GM23248 (cell line): ENCODE data around the gene HOXD9. TPM values are rescaled to one million over a fixed set of nuclear protein-coding genes. Genes with fewer than 3 reads are reported as not detected.

ENCODE experiments used
- DNase-seq: peaks from one replicate; pipeline ENCODE4 v3.0.0-alpha.2; 2015
- H2AFZ ChIP-seq: fragments of 200-600 bp; sonication (generic); 2 replicates; pipeline ENCODE4 v1.6.1; 2016; ENCODE audit warnings: antibody characterized with exemption
- H3F3A ChIP-seq: fragments of 200-600 bp; sonication (generic); 2 replicates; pipeline ENCODE4 v1.6.1; 2016; ENCODE audit warnings: mild to moderate bottlenecking, antibody characterized with exemption, mixed run types; ENCODE audit not compliant: insufficient read depth
- H3K27ac ChIP-seq: fragments of 200-600 bp; sonication (generic); 2 replicates; pipeline ENCODE4 v1.5.1; 2016; ENCODE audit warnings: mild to moderate bottlenecking
- H3K27me3 ChIP-seq: fragments of 200-600 bp; sonication (generic); replicated peaks from 2 replicates; pipeline ENCODE4 v1.6.1; 2016; ENCODE audit warnings: mild to moderate bottlenecking; ENCODE audit not compliant: insufficient read depth
- H3K36me3 ChIP-seq: fragments of 200-600 bp; sonication (generic); 2 replicates; pipeline ENCODE4 v1.6.1; 2016; ENCODE audit warnings: low read depth, mild to moderate bottlenecking
- H3K4me1 ChIP-seq: fragments of 200-600 bp; sonication (generic); 2 replicates; pipeline ENCODE4 v1.6.1; 2016; ENCODE audit warnings: mild to moderate bottlenecking; ENCODE audit not compliant: insufficient read depth
- H3K4me2 ChIP-seq: fragments of 200-600 bp; sonication (generic); one replicate; pipeline ENCODE4 v1.6.1; 2016; ENCODE audit warnings: mild to moderate bottlenecking; ENCODE audit not compliant: unreplicated experiment
- H3K4me3 ChIP-seq: fragments of 200-600 bp; sonication (generic); 2 replicates; pipeline ENCODE4 v1.5.1; 2016; ENCODE audit warnings: mild to moderate bottlenecking
- H3K79me2 ChIP-seq: fragments of 200-600 bp; sonication (generic); 2 replicates; pipeline ENCODE4 v1.6.1; 2016; ENCODE audit warnings: mild to moderate bottlenecking; ENCODE audit not compliant: insufficient read depth
- H3K9ac ChIP-seq: fragments of 200-600 bp; sonication (generic); 2 replicates; pipeline ENCODE4 v1.6.1; 2016; ENCODE audit warnings: mild to moderate bottlenecking
- H3K9me2 ChIP-seq: fragments of 200-600 bp; sonication (generic); 2 replicates; pipeline ENCODE4 v1.6.1; 2016; ENCODE audit warnings: mixed run types, mild to moderate bottlenecking, moderate library complexity; ENCODE audit not compliant: insufficient read depth
- H3K9me3 ChIP-seq: fragments of 200-600 bp; sonication (generic); one replicate; pipeline ENCODE4 v1.6.1; 2017; ENCODE audit warnings: low read depth
- H4K20me1 ChIP-seq: fragments of 200-600 bp; sonication (generic); 2 replicates; pipeline ENCODE4 v1.6.0; 2016; ENCODE audit not compliant: insufficient read depth
- EZH2 ChIP-seq: fragments of 200-600 bp; sonication (generic); IDR thresholded peaks from 2 replicates; pipeline ENCODE4 v1.6.1; 2018; ENCODE audit warnings: antibody characterized with exemption, mild to moderate bottlenecking; ENCODE audit not compliant: insufficient read depth, poor library complexity, severe bottlenecking
- EZH2phosphoT487 ChIP-seq: fragments of 200-600 bp; sonication (generic); IDR thresholded peaks from 2 replicates; pipeline ENCODE4 v1.6.1; 2018; ENCODE audit warnings: antibody characterized with exemption, moderate library complexity, mild to moderate bottlenecking, low read depth; ENCODE audit not compliant: insufficient read depth
- WGBS, 2 experiments: methylation state at CpG; one replicate each; pipeline ENCODE4 v1.1.6; 2015 to 2017; ENCODE audit warnings: low lambda C conversion rate in 2 of 2, low coverage in 1 of 2; ENCODE audit errors: missing lambda C conversion rate in 2 of 2; 5-methylcytosine and 5-hydroxymethylcytosine counted together
- in situ Hi-C: fragments of 300-500 bp; cut with MboI; formaldehyde crosslinking; loops from 2 replicates; pipeline ENCODE4 v1.15.0; 2020
- polyA plus RNA-seq: library from polyadenylated mRNA; unstranded; fragments of >200 nt; fragmentation: Nextera tagmentation; extraction: Ambion mirVana; gene quantifications from 2 replicates; pipeline ENCODE4 v1.2.1, GENCODE V29; 2016
- total RNA-seq: library from RNA; depleted of rRNA; stranded (reverse); fragments of >200 nt; shearing (Covaris generic); gene quantifications from 2 replicates; pipeline ENCODE4 v1.2.3, GENCODE V29; 2014

Gene HOXD9
- total and polyA plus RNA-seq, 2 experiments from 2014 or later: 4.2 to 7.2 TPM

DNA sequence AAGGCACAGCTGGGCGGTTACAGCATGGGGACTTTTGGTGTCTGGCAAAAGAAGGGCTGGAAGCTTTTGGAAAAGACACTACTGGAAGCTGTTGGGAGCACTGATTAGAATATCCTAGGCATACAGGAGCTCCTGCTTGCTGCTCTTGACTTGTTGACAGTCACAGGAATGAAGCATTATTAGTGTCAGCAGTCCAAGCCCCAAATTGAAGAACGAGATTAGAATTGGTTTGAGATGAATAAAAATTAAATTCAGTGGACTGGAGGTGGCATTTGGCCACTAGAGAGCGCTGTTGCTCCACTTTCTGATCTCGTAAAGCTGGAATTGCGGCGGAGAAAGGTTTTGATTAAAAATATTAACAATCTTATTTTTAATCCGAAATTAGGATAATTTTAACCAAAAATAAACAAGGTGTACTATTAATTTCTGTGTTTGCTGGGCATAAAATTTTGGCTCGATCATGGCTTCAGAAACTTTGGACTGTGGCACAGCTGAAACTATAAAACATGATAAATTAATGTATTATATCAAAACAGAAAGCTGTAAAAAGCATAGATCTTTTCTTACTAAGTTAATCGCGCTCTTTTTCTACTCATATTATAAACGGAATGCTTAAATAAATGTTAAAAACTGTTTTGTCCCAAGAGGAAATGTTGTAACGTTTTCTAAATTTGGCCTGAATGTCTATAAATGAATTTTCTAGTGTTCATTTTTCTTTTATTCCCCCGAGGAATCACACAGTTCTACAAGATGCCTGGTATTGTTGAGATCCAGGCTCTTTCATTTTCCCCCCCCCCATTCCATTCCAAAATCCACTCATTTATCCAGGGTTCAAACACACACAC lies 4.6 kb downstream of the HOXD9 start:
- Histone ChIP-seq H4K20me1 (no peaks in the 10 kb centered on the region), H3K27ac (peak overlapping the region; percentile 97), H3K4me1 (peaks cover 20% of the 10 kb centered on the region), H3K27me3 (no peaks in the 10 kb centered on the region), H2AFZ (peak overlapping the region; percentile 68), H3K9me3 (no peaks in the 10 kb centered on the region), H3F3A (peaks cover 37% of the 10 kb centered on the region), H3K36me3 (no peaks in the 10 kb centered on the region), H3K9ac (peak overlapping the region; percentile 97), H3K79me2 (peaks cover 57% of the 10 kb centered on the region), H3K4me3 (peak overlapping the region; percentile 90), H3K4me2 (peak overlapping the region; percentile 97), H3K9me2 (no peaks in the 10 kb centered on the region)
- 10 to 14% methylated on average over 13 of the region's 13 CpGs for WGBS, 2 experiments
- TF ChIP-seq EZH2 (no peak), EZH2phosphoT487 (no peak)
- peak; percentile 80 for DNase-seq
- in situ Hi-C loops: loop anchor here (5.0 to 10.0 kb wide), 3 partner anchors 510 to 1020 kb away; no protein-coding TSS in a partner anchor

DNA sequence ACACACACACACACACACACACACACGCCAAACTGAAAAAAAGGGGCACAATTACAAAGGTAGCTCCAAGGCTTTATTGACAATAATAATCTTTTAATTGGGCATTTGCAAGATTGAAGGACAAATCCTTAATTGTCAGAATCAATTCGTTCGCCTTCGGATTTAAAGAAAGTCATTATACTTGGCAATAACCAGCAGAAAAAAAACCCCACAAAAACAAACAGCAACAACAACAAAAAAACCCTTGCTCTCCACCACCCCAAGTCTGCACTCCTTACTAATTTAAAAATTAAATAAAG lies 5.2 kb downstream of the HOXD9 start:
- peaks cover 20% of the 10 kb centered on the region for H3K4me1 ChIP-seq
- WGBS, 2 experiments: 51 to 68% methylated on average over 4 of the region's 4 CpGs
- no peaks in the 10 kb centered on the region for H3K27me3 ChIP-seq
- no peaks in the 10 kb centered on the region for H3K36me3 ChIP-seq
- no peaks in the 10 kb centered on the region for H4K20me1 ChIP-seq
- DNase-seq: no peak
- in situ Hi-C loops: loop anchor here (5.0 to 10.0 kb wide), 3 partner anchors 510 to 1020 kb away; no protein-coding TSS in a partner anchor
- peak overlapping the region; percentile 90 for H3K4me3 ChIP-seq
- H3K9ac ChIP-seq: peak overlapping the region; percentile 97
- no peaks in the 10 kb centered on the region for H3K9me2 ChIP-seq
- TF ChIP-seq EZH2: no peak
- TF ChIP-seq EZH2phosphoT487: no peak
- H3K79me2 ChIP-seq: peaks cover 62% of the 10 kb centered on the region
- H3K9me3 ChIP-seq: no peaks in the 10 kb centered on the region
- peak overlapping the region; percentile 97 for H3K27ac ChIP-seq
- peak overlapping the region; percentile 97 for H3K4me2 ChIP-seq
- peaks cover 39% of the 10 kb centered on the region for H3F3A ChIP-seq
- H2AFZ ChIP-seq: peak overlapping the region; percentile 68

DNA sequence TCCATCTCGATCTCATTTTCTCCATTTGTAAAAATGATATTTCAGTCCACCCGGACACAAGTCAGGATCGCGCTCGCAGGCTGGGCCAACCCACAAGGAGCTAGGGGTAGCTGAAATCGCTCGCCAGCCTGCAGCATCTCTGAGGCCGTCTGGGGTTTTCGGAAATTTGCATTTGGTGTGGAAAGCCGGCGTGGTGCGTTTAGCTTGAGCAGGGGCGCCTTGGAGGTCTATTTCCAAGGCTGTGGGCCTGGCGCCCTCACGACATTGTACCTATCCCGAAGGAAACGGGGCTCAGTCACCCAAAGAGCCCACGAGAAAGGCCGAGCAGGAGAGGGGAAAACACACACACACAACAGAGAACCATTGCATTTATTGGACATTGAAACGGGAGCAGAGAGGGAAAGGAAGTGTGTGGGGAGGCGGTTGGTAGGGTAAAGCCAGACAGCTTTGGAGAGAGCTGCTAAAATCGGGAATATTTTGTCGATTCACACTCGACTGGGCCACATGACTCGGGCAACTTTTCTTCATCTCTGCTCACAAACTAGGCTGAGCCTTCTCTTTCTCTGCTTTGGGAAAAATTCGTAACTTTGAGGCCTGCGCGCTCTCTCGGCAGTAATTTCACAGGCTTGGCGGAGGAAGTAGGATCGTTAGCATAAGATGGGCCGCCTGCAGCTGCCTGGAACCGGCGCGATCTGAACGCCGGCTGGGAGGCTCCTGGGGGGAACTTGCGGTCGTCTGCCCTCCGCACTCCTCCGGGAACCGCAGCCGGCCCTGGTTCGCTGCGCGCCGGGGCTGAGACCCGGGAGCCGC lies 5.9 kb downstream of the HOXD9 start:
- no peaks in the 10 kb centered on the region for H3K9me3 ChIP-seq
- peak overlapping the region; percentile 97 for H3K4me2 ChIP-seq
- H3K27me3 ChIP-seq: no peaks in the 10 kb centered on the region
- peak; percentile 71 for DNase-seq
- no peaks in the 10 kb centered on the region for H3K36me3 ChIP-seq
- H3K4me1 ChIP-seq: peaks cover 27% of the 10 kb centered on the region
- peak overlapping the region; percentile 97 for H3K9ac ChIP-seq
- 4 to 6% methylated on average over 49 of the region's 49 CpGs for WGBS, 2 experiments
- in situ Hi-C loops: loop anchor here (5.0 to 10.0 kb wide), 3 partner anchors 509 to 1019 kb away; no protein-coding TSS in a partner anchor
- H3K79me2 ChIP-seq: peaks cover 65% of the 10 kb centered on the region
- H3K27ac ChIP-seq: peak overlapping the region; percentile 97
- TF ChIP-seq EZH2 (no peak), EZH2phosphoT487 (0 out of 2 replicates have a peak, but pooled peaks have one; percentile 22)
- H2AFZ ChIP-seq: peak overlapping the region; percentile 68
- H3K9me2 ChIP-seq: no peaks in the 10 kb centered on the region
- H3K4me3 ChIP-seq: peak overlapping the region; percentile 90
- H3F3A ChIP-seq: peaks cover 43% of the 10 kb centered on the region
- H4K20me1 ChIP-seq: no peaks in the 10 kb centered on the region

DNA sequence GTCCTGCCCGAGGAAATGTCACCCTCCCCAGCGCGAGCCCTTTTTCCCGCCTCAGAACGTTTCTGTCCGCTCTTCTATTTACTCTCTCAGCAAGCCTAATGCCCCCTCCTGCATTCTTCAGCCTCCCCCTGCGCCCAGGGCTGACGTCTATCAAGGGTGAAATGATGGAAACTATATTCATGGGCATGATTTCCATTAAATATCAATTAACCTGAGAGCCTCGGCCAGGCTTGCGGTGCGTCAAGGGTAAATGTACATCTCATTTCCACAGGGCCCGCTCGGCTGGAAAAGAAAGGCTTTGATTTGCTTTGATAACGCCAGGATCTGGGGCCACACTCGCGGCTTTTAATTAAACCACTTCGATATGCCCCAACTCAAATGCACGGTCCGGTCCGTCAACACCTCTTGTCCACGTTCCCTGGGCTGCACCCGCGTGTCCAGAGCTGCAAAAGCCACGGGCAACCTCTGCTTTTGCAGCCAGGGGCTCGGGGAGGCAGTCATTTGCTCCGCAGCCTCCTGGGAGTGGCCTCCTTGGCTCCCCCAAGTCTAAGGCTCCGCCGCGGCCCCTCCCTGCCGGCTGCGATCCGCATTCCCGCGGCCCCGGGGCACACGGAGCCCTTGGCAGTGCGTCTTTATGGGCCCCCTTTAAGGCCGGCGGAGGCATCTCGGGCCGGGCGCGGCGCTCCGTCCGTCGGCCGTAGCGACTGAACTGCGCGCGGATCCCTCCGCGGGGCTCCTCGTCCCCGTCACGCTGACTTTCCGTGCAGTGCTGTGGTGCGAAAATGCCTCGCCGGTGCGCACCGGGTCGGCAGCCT lies 6.7 kb downstream of the HOXD9 start, which contains the start of gene HOXD8:
Gene HOXD8, plus strand, starts transcription at position 724 of the 815 bp plus-strand sequence. CDS start 662 bp downstream, outside the sequence.
- H3K4me2 ChIP-seq: peak within 1 kb of the TSS; percentile 100
- WGBS, 2 experiments: 0 to 1% methylated on average over 54 to 55 of the region's 64 CpGs
- peaks cover 29% of the 10 kb centered on the region for H3K4me1 ChIP-seq
- 0 out of 2 replicates have a peak, but pooled peaks have one; percentile 16 for TF ChIP-seq EZH2phosphoT487
- TF ChIP-seq EZH2: no peak
- peaks cover 50% of the 10 kb centered on the region for H3F3A ChIP-seq
- peaks cover 65% of the 10 kb centered on the region for H3K79me2 ChIP-seq
- H3K9ac ChIP-seq: peak within 1 kb of the TSS; percentile 97
- H3K27ac ChIP-seq: peak within 1 kb of the TSS; percentile 97
- H3K4me3 ChIP-seq: peak within 1 kb of the TSS; percentile 90
- in situ Hi-C loops: loop anchor here (5.0 to 10.0 kb wide), 3 partner anchors 508 to 1018 kb away; no protein-coding TSS in a partner anchor
- DNase-seq: peak; percentile 96
- no peaks in the 10 kb centered on the region for H4K20me1 ChIP-seq
- no peaks in the 10 kb centered on the region for H3K27me3 ChIP-seq
- no peaks in the 10 kb centered on the region for H3K9me2 ChIP-seq
- H3K36me3 ChIP-seq: no peaks in the 10 kb centered on the region
- peak within 1 kb of the TSS; percentile 68 for H2AFZ ChIP-seq
- no peaks in the 10 kb centered on the region for H3K9me3 ChIP-seq
